ENCODE results near the gene RBPJ. TPM values are rescaled to one million over a fixed set of nuclear protein-coding genes. Genes with fewer than 3 reads are reported as not detected.
A peak's percentile ranks its signal among the peaks of the same experiment; 100 is the strongest.

RBPJ gene
- total RNA-seq, 1 donor from 2014 or later = 162 TPM

GRCh38 chr4:26478330-26478729, 157.5 kb downstream of the RBPJ start:
- H3K9me3 Mint-ChIP-seq (ENCODE audit: low read depth) = no peaks in the 10 kb centered on the region
- no peak overlapping the region for H3K4me3 Mint-ChIP-seq (ENCODE audit: low read depth)
- H3K4me1 Mint-ChIP-seq (ENCODE audit: low read depth) = peaks cover 22% of the 10 kb centered on the region
- no peak for DNase-seq (ENCODE audit: low spot score, unreplicated experiment)
- TF ChIP-seq CTCF (IDR thresholded peaks at IDR 0.05; ENCODE audit: unreplicated experiment) = no peak
- peaks cover 32% of the 10 kb centered on the region for H3K27me3 Mint-ChIP-seq
- no peak overlapping the region for H3K27ac Mint-ChIP-seq
- no peaks in the 10 kb centered on the region for H3K36me3 Mint-ChIP-seq (ENCODE audit: insufficient read depth)

- Mint-ChIP-seq H3K4me3 (ENCODE audit: low read depth) (no peak overlapping the region), H3K9me3 (ENCODE audit: low read depth) (no peaks in the 10 kb centered on the region), H3K27ac (peak overlapping the region; percentile 34), H3K36me3 (ENCODE audit: insufficient read depth) (no peaks in the 10 kb centered on the region), H3K27me3 (peaks cover 34% of the 10 kb centered on the region), H3K4me1 (ENCODE audit: low read depth) (peaks cover 39% of the 10 kb centered on the region)
- DNase-seq (ENCODE audit: low spot score, unreplicated experiment) = no peak
- TF ChIP-seq CTCF (IDR thresholded peaks at IDR 0.05; ENCODE audit: unreplicated experiment) = no peak
Measured at GRCh38 chr4:26482508-26483462, 162.0 kb downstream of the RBPJ start.

- DNase-seq (ENCODE audit: low spot score, unreplicated experiment) = no peak
- Mint-ChIP-seq H3K36me3 (ENCODE audit: insufficient read depth) (no peaks in the 10 kb centered on the region), H3K27ac (peak overlapping the region; percentile 26), H3K9me3 (ENCODE audit: low read depth) (no peaks in the 10 kb centered on the region), H3K27me3 (peaks cover 39% of the 10 kb centered on the region), H3K4me1 (ENCODE audit: low read depth) (peaks cover 35% of the 10 kb centered on the region), H3K4me3 (ENCODE audit: low read depth) (no peak overlapping the region)
- TF ChIP-seq CTCF (IDR thresholded peaks at IDR 0.05; ENCODE audit: unreplicated experiment) = no peak
Measured at GRCh38 chr4:26484032-26484515, 163.3 kb downstream of the RBPJ start.

GRCh38 chr4:26484516-26484915, 163.7 kb downstream of the RBPJ start:
- TF ChIP-seq CTCF (IDR thresholded peaks at IDR 0.05; ENCODE audit: unreplicated experiment) = no peak
- DNase-seq (ENCODE audit: low spot score, unreplicated experiment) = no peak
- Mint-ChIP-seq H3K27ac (no peak overlapping the region), H3K4me3 (ENCODE audit: low read depth) (no peak overlapping the region), H3K4me1 (ENCODE audit: low read depth) (peaks cover 34% of the 10 kb centered on the region), H3K27me3 (peaks cover 42% of the 10 kb centered on the region), H3K36me3 (ENCODE audit: insufficient read depth) (no peaks in the 10 kb centered on the region), H3K9me3 (ENCODE audit: low read depth) (no peaks in the 10 kb centered on the region)

Other genes starting within 250 kb of the RBPJ start
- 2.4 and 2.7 TPM in 2 replicates for gene CCKAR, start 169.5 kb downstream of the RBPJ start, total RNA-seq

Measured in progenitor cell of endocrine pancreas (in vitro differentiated cells).